GM21526 (cell line): ENCODE data around the gene PFDN1.
"Not testable (repeated sequence)": the region's sequence is repeated elsewhere in the genome, so short reads cannot be mapped to it uniquely, and the experiment has no call there.

Experiments used
- ATAC-seq: cut with Tn5 transposase; IDR thresholded peaks from one replicate; pipeline ENCODE4 v1.9.1; 2021; ENCODE audit warnings: moderate library complexity; ENCODE audit not compliant: unreplicated experiment, low FRiP score

PFDN1 gene, protein sequence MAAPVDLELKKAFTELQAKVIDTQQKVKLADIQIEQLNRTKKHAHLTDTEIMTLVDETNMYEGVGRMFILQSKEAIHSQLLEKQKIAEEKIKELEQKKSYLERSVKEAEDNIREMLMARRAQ

GRCh38 chr5:140302786-140303639 lies at the start of gene PFDN1:
PFDN1 (minus strand) TSS chr5:140303101; CDS start chr5:140303073, 28 bp downstream.
- ATAC-seq, result peak; percentile 95

DNA sequence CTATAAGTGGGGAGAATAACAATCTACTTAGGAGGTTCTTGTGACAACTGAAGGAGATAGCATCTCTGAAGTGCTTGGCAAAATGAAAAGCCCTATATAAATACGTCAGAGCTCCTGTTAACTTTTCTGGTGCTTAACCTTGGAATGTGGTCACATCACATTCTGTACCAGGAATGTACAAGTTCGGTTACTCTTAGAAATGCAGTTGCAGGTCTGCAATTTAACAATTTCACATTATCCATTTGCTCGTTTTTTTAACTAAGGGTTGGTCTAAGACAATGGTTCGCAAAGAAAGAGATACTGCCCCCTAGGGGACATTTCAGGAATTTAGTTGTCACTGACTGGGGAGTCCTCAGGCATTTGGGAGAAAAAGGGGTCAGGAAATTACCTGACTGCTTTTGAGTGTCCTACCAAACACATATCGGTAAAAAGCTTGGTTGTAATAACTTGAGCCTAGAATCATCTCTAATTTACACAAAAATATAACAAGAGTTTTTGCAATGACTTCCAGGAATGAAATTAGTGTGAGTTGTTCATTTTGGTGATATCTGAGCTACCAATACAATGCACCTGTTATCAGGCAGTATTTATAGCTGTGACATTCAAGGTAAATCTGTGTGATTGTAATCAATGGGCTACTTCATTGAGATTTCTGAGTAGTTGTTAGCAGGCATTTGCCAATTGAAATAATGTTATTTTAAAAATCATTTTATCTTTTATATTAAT lies 48.9 kb upstream of the PFDN1 start:
- ATAC-seq, result peak; percentile 68

- ATAC-seq, result no peak
Observed at GRCh38 chr5:140349244-140349643, 46.3 kb upstream of the PFDN1 start.

- ATAC-seq, result no peak
Observed at GRCh38 chr5:140348104-140348503, 45.2 kb upstream of the PFDN1 start.

- ATAC-seq, result no peak
Observed at GRCh38 chr5:140347360-140347759, 44.5 kb upstream of the PFDN1 start.

DNA sequence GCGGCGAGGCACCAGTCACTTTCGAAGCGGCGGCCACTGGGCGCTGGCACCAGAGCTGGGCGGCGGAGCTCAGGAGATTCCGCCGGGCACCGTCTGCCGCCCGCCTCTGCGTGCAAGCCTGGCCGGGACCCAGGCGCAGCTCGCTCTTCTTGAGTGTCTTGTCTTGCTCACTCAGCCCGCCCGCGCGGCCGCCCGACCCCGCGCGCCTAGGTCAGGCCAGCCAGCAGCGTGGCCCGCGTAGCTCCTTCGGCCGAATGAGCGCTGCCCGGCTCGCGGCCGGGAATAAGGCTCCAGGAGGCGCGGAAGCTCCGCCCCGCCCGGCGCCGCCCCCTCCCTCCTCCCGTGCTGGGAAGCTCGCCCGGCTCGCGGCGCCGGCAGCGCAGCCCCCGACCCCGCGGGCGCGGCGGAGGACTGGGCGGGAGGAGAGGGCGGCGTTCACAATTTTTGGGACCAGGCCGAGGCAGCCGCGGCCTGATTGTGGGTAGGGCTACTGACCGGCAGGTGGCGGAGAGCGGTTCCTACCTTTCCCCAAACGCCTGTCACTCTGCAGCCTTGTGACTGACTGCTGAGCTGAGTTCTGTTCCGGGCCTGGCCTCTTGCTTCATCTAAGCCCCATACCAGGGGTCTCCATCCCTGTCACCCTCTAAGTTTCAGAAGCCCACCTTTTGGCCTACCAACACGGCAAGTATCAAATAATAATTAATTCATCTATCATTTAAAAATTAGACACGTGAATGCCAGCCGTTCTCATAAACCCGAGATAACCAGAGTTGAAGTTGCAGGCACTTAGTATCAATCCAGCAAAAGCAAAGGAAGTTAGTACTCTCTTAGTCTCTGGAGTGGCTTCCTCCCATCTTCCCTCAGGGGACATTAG lies 43.7 kb upstream of the PFDN1 start, which contains the start of gene HBEGF:
HBEGF (minus strand) TSS at position 256 of the 874 bp plus-strand sequence. CDS start 275 bp downstream, outside the sequence.
- peak; percentile 77 for ATAC-seq

- peak; percentile 18 for ATAC-seq
Observed at GRCh38 chr5:140345919-140346347, 43.0 kb upstream of the PFDN1 start.

DNA sequence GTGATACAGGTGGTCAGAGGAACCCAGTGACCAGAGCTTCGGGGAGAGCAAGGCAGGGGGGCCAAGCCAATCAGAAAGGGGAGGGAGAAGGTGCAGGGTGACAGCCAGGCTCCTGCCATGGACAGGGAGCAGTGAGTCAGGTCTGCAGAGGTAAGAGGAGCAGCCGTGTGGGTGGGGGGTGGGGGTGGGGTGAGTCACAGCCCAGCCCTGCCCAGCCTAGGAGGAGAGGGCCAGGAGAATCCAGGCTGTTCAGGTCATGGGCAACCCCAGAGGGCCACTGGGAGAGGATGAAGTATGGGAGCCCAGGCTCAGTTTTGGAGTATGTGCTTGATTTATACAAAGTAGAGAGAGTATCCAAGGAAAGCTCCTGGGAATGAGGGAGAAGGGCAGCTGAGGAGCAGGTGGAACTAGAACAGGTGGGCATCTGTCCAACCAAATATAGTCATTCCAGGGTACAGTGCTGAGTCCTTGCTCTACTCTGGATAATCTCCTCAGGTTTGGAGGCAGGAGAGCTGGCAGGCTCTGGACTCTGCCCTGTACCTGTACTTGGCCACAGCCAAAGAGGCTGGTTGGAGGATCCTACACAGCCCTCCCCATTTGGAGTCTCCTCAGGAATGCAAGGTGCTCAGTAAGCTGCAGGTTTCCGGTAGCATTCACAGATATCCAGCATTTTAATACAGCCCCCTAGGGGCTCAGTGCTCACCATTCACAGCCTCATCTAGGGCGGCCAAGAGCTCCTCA lies 42.0 kb upstream of the PFDN1 start:
- ATAC-seq, result no peak

DNA sequence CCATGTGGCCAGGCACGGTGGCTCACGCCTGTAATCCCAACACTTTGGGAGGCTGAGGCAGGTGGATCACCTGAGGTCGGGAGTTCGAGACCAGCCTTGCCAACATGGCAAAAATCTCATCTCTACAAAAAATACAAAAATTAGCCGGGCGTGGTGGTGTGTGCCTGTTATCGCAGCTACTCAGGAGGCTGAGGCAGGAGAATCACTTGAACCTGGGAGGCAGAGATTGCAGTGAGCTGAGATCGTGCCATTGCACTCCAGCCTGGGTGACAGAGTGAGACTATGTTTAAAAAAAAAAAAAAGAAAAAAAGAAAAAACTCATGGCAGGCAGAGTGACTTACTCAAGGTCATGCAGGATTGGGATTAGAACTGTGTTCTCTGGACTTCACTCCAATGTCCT lies 40.9 kb upstream of the PFDN1 start:
- not testable (repeated sequence) for ATAC-seq

DNA sequence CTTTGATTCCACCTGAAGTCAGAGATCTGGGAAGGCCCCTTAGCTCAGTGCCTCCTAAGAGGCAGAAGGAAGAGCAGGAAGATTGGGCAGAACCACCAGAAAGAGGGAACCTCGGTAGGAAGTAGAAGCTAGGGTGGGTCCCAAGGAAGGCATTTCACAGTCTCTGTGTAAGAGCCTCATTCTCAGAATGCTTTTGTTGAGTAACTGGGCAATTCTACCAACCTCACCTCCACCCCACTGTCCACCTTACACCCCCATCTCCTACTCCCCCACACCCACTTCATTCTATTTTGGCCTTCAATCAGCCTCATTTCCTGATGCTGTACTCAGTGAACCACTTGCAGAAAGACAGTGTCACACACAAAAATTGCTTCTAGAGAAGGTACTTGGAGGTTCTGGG lies 40.0 kb upstream of the PFDN1 start:
- ATAC-seq, result no peak

DNA sequence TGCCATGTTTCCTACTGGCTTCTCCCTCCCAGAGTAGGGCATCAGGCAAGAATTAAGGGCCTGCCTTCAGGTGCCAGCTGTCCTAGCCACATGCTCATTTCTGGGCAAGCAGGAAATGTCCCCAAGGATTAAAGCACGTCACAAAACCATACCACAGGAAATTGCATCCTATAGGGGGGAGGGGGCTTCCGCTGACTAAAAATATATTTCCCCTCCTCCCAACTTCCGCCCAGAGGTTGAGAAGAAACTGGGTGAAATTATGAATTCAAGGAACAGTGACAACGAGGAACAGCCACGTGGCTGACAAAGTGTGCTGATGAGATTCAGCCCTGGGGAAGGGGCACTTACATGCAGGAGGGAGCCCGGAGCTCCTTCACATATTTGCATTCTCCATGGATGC lies 39.4 kb upstream of the PFDN1 start:
- no peak for ATAC-seq

GRCh38 chr5:140341591-140341990 lies 38.7 kb upstream of the PFDN1 start:
- ATAC-seq, result no peak

DNA sequence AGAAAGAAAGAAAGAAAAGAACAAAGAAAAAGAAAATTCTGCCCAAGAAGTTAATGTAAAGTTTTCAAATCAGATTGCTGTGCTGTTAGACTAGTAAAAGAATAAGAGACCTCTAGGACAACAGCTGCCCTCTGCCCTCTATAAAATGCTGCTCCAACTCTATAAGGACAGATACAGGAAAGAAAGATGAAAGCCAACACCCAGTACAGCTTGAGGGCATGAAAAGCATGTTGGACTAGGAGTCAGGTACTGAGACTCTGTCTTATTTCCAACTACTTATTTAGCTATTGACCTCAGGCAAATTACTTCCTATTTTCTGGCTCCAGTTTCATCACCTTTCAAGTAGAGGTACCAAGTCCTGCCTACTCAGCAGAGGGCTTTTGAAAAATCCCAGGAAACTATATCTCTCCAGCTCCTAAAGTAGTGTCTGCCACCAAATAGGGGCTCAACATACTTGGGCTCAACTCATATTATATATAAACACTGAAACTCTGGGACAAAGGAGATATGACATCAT lies 37.8 kb upstream of the PFDN1 start:
- no peak for ATAC-seq

DNA sequence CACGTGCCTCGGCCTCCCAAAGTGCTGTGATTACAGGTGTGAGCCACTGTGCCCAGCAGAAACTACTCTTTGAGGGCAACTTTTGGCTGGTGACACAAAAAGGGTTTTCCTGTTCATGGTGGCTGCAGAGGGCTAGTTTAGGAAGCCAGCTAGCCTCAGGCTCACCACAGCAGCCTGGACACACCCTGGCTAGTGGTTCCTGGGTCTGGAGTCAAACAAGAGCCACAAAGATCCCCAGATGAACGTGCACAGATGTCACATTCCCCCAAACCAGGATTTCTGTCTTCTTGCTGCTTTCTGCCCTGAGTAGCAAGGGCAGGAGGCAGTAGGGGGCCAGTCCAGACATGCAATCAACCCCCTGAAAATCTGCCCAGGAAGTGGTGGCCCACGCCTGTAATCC lies 36.7 kb upstream of the PFDN1 start:
- ATAC-seq, result no peak

GRCh38 chr5:140338908-140339307 lies 36.0 kb upstream of the PFDN1 start:
- no peak for ATAC-seq

- no peak for ATAC-seq
Observed at GRCh38 chr5:140338336-140338735, 35.4 kb upstream of the PFDN1 start.

- ATAC-seq, result no peak
Observed at GRCh38 chr5:140337880-140338279, 35.0 kb upstream of the PFDN1 start.

GRCh38 chr5:140336388-140336787 lies 33.5 kb upstream of the PFDN1 start:
- ATAC-seq, result no peak

- no peak for ATAC-seq
Observed at GRCh38 chr5:140331638-140332037, 28.7 kb upstream of the PFDN1 start.
